Immature natural killer cell (primary cell): ENCODE measurements around the gene OTOS. TPM values are rescaled to one million over a fixed set of nuclear protein-coding genes. Genes with fewer than 3 reads are reported as not detected.
A peak's percentile ranks its signal among the peaks of the same experiment; 100 is the strongest.

Source experiments
- DNase-seq, 3 donors: peaks; one replicate each; pipeline ENCODE4 v3.0.0; 2022; ENCODE audit warnings: mixed read lengths in 1 of 3
- H3K27ac Mint-ChIP-seq, 6 donors: one replicate each; pipeline ENCODE4 v1.8.0; 2020; ENCODE audit warnings: mixed read lengths in 6 of 6, mild to moderate bottlenecking in 5 of 6, inconsistent platforms in 4 of 6, moderate library complexity in 3 of 6
- H3K27me3 Mint-ChIP-seq, 3 donors: one replicate each; pipeline ENCODE4 v1.8.0; 2020 to 2021; ENCODE audit warnings: low read depth in 3 of 3, mild to moderate bottlenecking in 3 of 3, mixed read lengths in 3 of 3, moderate library complexity in 3 of 3, inconsistent platforms in 1 of 3
- H3K36me3 Mint-ChIP-seq, 3 donors: one replicate each; pipeline ENCODE4 v1.8.0; 2020; ENCODE audit warnings: mixed read lengths in 3 of 3, inconsistent platforms in 2 of 3, mild to moderate bottlenecking in 2 of 3
- H3K4me1 Mint-ChIP-seq, 2 donors: one replicate each; pipeline ENCODE4 v1.8.0; 2020; ENCODE audit warnings: inconsistent platforms in 2 of 2, mild to moderate bottlenecking in 2 of 2, mixed read lengths in 2 of 2, moderate library complexity in 1 of 2
- H3K4me3 Mint-ChIP-seq, 5 donors: one replicate each; pipeline ENCODE4 v1.8.0; 2020; ENCODE audit warnings: mild to moderate bottlenecking in 5 of 5, mixed read lengths in 5 of 5, inconsistent platforms in 3 of 5, moderate library complexity in 3 of 5
- H3K9me3 Mint-ChIP-seq, 6 donors: one replicate each; pipeline ENCODE4 v1.8.0; 2020; ENCODE audit warnings: mild to moderate bottlenecking in 6 of 6, mixed read lengths in 6 of 6, inconsistent platforms in 4 of 6, moderate library complexity in 3 of 6
- polyA plus RNA-seq, 3 donors: library from polyadenylated mRNA; unstranded; fragments of 300-500 nt; fragmentation: Illumina TruSeq; gene quantifications; one replicate each; pipeline ENCODE4 v1.2.3, GENCODE V29; 2021

The OTOS gene
- polyA plus RNA-seq, 3 donors from 2014 or later, result not detected

DNA sequence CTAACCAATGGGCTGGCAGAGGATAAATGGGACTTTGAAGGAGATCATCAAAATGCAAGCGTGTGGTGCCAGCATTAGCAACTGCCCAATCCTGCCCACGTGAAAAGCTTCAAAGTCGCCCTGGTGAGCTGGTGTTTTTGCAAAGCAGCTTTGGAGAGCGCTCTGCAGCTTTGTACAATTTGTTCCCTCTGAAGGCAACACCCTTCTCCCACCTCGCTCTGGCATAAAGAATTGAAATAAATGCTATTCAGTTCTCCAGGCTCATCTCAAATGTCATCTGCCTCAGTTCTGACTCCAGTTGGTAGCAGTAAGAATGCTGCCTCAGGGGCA lies 7.8 kb downstream of the OTOS start:
- H3K4me3 Mint-ChIP-seq, result no peak overlapping the region
- H3K36me3 Mint-ChIP-seq, result peaks cover 3 to 21% (median 7%) of the 10 kb centered on the region in 3 donors
- H3K9me3 Mint-ChIP-seq, result no peaks in the 10 kb centered on the region
- H3K4me1 Mint-ChIP-seq, result peaks cover 24 to 34% of the 10 kb centered on the region in 2 donors
- H3K27me3 Mint-ChIP-seq, result peaks cover 3 to 4% (median 3%) of the 10 kb centered on the region in 3 donors
- peak overlapping the region in 1 of 6 donors; percentile 12 for H3K27ac Mint-ChIP-seq
- no peak for DNase-seq

DNA sequence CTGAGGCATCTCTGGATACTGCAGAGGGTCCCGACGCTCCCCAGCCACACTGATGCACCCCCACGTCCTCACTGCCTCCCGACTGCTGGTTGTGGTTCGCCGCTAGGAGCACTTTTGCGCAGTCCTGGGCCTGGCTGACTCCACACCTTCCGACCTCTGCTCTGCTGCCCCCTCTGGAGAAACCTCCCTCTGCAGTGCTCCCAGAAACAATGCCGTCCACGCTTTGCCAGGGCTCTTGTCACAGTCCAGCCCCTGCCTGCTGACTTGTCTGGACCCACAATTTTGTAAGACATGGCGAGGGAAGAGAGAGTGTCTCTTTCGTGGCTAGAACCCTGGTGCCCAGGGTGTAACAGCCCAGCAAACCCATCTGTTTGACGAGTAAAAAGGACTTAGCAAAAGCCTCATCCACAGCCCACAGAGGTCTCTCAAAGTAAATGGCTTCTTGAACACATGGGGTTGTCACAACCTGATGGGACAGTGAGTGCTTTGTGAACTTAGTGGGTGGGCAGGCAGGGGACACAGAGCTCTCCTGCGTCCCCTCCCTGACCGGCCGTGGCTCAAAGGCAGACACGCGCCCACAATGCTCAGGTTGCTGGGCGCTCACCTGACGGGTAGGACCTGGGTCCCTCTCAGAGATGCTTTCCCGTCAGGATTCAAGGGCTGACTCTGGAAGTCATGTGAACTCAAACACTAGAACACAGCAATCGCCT lies 8.4 kb downstream of the OTOS start:
- peaks cover 24 to 31% of the 10 kb centered on the region in 2 donors for H3K4me1 Mint-ChIP-seq
- no peak overlapping the region for H3K27ac Mint-ChIP-seq
- peaks cover 3 to 4% (median 3%) of the 10 kb centered on the region in 3 donors for H3K27me3 Mint-ChIP-seq
- H3K4me3 Mint-ChIP-seq, result no peak overlapping the region
- H3K36me3 Mint-ChIP-seq, result peaks cover 3 to 21% (median 7%) of the 10 kb centered on the region in 3 donors
- no peak for DNase-seq
- H3K9me3 Mint-ChIP-seq, result no peaks in the 10 kb centered on the region

DNA sequence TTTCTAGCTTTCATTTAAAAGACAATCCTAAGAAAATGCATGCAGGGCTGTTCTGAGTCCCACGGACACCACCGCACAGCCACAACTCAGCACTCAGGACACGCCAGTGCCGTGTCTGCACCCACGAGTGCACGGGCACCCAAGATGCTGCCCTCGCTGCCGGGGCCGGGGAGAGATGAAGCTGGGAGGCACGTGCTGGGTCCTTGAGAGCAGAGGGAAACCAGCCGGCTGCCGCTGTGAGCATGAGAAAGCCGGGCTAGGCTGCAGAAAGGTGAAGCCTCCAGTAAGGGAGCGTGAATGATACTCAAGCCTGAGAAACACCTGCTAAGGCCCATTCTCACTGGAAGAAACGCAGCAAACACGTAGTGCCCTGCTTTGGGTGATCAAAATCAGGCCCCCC lies 9.2 kb downstream of the OTOS start:
- Mint-ChIP-seq H3K27ac (no peak overlapping the region), H3K36me3 (peaks cover 3 to 26% (median 11%) of the 10 kb centered on the region in 3 donors), H3K4me1 (peaks cover 21 to 28% of the 10 kb centered on the region in 2 donors), H3K4me3 (no peak overlapping the region), H3K9me3 (no peaks in the 10 kb centered on the region), H3K27me3 (peaks cover 3 to 4% (median 3%) of the 10 kb centered on the region in 3 donors)
- no peak for DNase-seq

DNA sequence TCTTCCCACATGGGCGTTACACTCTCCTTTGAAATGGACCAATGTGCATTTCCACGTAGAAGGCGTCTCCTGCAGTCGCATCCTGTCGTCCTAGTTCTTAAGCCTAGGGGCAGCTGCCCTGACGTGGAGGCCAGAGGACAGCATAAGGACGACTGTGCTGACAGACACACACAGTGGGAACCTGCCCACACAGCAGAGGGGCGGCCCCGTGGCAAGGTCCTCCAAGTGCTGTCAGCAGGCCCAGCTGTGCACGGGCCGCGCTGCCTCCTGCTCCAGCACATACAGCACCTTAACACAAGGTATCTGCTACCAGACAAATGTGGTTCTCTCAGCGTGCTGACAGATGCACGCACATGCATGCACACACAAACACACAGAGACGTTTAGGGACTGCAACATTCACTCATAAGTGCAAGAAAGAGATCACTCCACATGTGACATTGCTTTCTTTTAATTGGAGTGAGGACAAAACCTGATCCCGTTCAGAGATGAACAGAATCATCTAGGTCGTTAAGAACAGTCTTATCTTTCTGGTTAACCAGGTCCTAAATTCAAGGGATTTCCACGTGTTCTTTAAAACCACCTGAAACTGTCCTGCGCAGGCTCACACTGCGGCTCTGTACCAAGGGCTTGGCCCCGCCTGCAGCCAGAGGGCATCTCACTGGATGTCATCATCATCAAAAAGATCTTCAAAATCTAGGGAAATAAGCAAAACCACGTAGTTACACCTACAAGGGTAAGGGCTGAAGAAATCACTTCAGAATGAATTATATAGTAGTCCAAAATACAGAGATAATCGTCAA lies 9.9 kb downstream of the OTOS start:
- no peak for DNase-seq
- H3K4me3 Mint-ChIP-seq, result no peak overlapping the region
- H3K9me3 Mint-ChIP-seq, result no peaks in the 10 kb centered on the region
- peaks cover 19 to 25% of the 10 kb centered on the region in 2 donors for H3K4me1 Mint-ChIP-seq
- peaks cover 6 to 29% (median 14%) of the 10 kb centered on the region in 3 donors for H3K36me3 Mint-ChIP-seq
- H3K27me3 Mint-ChIP-seq, result peaks cover 3% of the 10 kb centered on the region in 3 donors
- H3K27ac Mint-ChIP-seq, result no peak overlapping the region

DNA sequence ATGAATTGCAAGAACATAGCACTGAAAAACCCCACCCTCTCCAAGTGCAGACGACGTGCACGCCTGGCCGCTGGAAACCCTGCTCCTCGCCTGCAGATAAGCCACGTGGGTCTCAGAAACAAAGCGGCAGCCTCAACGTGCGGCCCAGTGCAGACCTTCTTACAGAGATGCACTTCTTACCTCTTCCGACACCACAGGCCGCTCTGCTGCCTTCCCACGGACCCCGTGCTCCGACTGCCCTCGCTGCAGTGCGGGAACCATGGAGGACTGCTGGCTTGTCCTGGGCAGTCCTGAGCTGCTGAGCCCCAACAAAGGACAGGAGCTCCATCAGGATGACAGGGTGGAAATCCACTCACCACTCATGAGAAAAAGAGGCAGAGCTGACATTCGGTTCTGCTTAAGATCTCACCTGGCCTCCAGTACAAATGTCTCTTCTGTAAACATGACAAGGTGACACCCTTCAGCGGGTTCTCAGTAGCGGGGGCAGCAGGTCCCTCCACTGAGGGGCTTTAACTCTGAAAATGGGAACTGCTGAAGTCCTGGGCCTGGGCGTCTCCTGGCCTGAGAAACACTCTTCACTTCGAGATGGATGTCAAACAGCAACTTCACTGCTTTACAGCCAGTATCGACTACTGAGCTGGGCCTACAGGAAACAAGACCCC lies 10.6 kb downstream of the OTOS start:
- Mint-ChIP-seq H3K36me3 (peaks cover 9 to 32% (median 17%) of the 10 kb centered on the region in 3 donors), H3K9me3 (no peaks in the 10 kb centered on the region), H3K27ac (no peak overlapping the region), H3K4me1 (peaks cover 12 to 18% of the 10 kb centered on the region in 2 donors), H3K27me3 (peaks cover 0 to 1% (median 1%) of the 10 kb centered on the region in 3 donors), H3K4me3 (no peak overlapping the region)
- no peak for DNase-seq

- Mint-ChIP-seq H3K4me3 (no peak overlapping the region), H3K4me1 (peaks cover 6 to 12% of the 10 kb centered on the region in 2 donors), H3K27ac (no peak overlapping the region), H3K9me3 (no peaks in the 10 kb centered on the region), H3K27me3 (peaks cover 0 to 1% (median 0%) of the 10 kb centered on the region in 3 donors), H3K36me3 (peaks cover 9 to 32% (median 17%) of the 10 kb centered on the region in 3 donors)
- DNase-seq, result no peak
Measured at GRCh38 chr2:240129311-240129710, 11.1 kb downstream of the OTOS start.

DNA sequence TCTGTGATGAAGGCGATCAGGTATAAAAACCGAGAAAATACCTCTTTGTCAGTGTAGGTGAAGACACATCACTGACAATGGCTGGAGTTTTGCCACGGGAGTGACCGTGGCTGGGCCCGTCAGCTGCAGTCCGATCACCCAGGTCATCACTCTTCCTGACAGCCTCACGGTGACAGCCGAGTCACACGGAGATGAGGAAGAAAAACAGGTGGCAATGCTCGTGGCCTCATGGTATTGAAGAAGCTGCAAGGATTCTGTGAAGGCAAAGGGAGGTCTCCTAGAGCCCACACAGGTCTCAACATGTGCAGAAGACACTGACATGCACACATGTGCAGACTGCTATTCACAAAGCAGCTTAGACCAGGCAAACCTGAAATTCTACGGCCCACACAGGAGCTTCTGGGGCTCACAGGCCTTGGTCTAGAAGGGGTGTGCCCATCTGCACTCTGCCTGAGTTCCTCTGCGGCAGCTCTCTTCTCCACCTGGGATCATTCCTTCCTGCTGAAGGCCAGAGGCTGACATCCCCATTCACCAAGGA lies 11.8 kb downstream of the OTOS start:
- Mint-ChIP-seq H3K4me1 (peaks cover 4 to 6% of the 10 kb centered on the region in 2 donors), H3K36me3 (peaks cover 9 to 28% (median 17%) of the 10 kb centered on the region in 3 donors), H3K27me3 (peaks cover 0 to 1% (median 0%) of the 10 kb centered on the region in 3 donors), H3K27ac (no peak overlapping the region), H3K9me3 (no peaks in the 10 kb centered on the region), H3K4me3 (no peak overlapping the region)
- DNase-seq, result no peak

GRCh38 chr2:240127911-240128607 lies 12.4 kb downstream of the OTOS start:
- Mint-ChIP-seq H3K4me3 (no peak overlapping the region), H3K9me3 (no peaks in the 10 kb centered on the region)

DNA sequence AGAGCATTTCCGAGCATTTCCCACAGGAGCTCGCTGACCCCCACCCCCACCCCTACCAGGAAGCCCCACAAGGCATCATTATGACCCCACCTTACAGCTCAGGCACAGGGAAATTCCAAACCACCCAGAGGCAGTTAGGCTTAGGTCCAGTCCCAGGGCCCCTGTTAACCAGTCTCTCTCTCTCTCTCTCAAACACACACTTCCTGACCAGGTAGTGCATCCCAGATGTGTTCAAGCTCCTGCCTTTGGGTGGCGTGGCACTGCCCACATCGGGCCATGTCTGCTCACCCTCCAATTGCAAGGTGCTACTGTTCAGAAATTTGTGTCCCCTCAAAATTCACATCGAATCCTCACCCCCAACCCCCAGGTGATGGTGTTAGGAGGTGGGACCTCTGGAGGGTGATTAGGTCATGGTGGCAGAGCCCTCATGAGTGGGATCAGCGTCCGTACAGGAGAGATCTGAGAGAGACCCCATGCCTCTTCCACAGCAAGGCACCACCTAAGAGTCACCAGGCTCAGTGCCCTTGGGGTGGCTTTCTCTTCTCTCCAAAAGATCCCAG lies 13.2 kb downstream of the OTOS start:
- peaks cover 0 to 1% (median 0%) of the 10 kb centered on the region in 3 donors for H3K27me3 Mint-ChIP-seq
- no peaks in the 10 kb centered on the region for H3K9me3 Mint-ChIP-seq
- no peak for DNase-seq
- no peaks in the 10 kb centered on the region for H3K4me1 Mint-ChIP-seq
- peaks cover 9 to 28% (median 11%) of the 10 kb centered on the region in 3 donors for H3K36me3 Mint-ChIP-seq
- no peak overlapping the region for H3K4me3 Mint-ChIP-seq
- H3K27ac Mint-ChIP-seq, result no peak overlapping the region

More at GRCh38 chr2:240127911-240128607, 12.4 kb downstream of the OTOS start:
- peaks cover 9 to 28% (median 14%) of the 10 kb centered on the region in 3 donors for H3K36me3 Mint-ChIP-seq
- DNase-seq, result no peak
- peaks cover 0 to 1% (median 0%) of the 10 kb centered on the region in 3 donors for H3K27me3 Mint-ChIP-seq
- peaks cover under 1 to 1% of the 10 kb centered on the region in 2 donors for H3K4me1 Mint-ChIP-seq
- no peak overlapping the region for H3K27ac Mint-ChIP-seq

DNA sequence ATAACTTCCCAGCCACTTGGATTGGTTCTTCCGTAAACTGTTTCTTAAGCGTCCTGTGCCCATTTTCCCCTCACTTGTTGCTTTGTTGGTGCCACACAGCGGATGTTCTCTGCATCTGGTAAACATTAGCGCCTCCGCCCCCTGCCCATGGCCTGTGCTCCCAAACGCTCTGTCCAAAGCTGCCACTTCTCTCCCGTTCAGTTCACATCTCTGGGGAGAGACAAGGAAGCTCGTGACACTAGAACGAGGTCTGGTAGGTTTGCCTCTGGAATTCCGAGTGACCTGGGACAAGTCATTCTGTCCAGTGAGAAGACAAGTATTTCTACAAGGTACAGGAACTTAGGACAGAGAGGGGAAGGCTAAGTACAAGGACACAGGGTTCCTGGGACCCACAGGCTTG lies 13.7 kb downstream of the OTOS start:
- no peaks in the 10 kb centered on the region for H3K9me3 Mint-ChIP-seq
- no peaks in the 10 kb centered on the region for H3K4me1 Mint-ChIP-seq
- no peak overlapping the region for H3K4me3 Mint-ChIP-seq
- no peak for DNase-seq
- H3K27me3 Mint-ChIP-seq, result peaks cover 0 to 1% (median 0%) of the 10 kb centered on the region in 3 donors
- peaks cover 9 to 24% (median 11%) of the 10 kb centered on the region in 3 donors for H3K36me3 Mint-ChIP-seq
- H3K27ac Mint-ChIP-seq, result no peak overlapping the region

DNA sequence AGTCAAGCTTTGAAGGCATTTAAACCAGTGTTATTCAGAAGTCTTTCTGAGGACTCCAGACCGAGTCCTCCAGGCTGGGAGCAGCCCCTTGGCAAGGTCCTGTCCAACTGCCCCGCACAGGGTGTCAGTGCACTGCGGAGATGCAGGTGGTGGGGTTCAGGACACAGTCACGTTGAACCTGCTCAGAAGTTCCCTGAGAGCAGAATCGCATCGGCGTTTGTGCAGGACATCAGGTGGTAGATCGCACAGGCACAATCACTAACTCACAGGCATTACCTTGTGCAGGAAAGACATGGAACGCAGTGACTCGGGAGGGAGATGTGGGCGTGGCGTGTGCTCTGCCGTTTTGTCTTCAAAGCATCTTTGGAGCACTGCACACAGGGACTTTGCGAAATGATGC lies 14.7 kb downstream of the OTOS start:
- peaks cover 9 to 17% (median 11%) of the 10 kb centered on the region in 3 donors for H3K36me3 Mint-ChIP-seq
- H3K27ac Mint-ChIP-seq, result no peak overlapping the region
- H3K4me3 Mint-ChIP-seq, result no peak overlapping the region
- no peaks in the 10 kb centered on the region for H3K9me3 Mint-ChIP-seq
- no peaks in the 10 kb centered on the region for H3K4me1 Mint-ChIP-seq
- peaks cover 0 to 1% (median 0%) of the 10 kb centered on the region in 3 donors for H3K27me3 Mint-ChIP-seq
- no peak for DNase-seq

- Mint-ChIP-seq H3K27me3 (peaks cover 0 to 3% (median 1%) of the 10 kb centered on the region in 3 donors), H3K27ac (no peak overlapping the region), H3K36me3 (peaks cover 9 to 13% (median 11%) of the 10 kb centered on the region in 3 donors), H3K4me3 (no peak overlapping the region), H3K4me1 (no peaks in the 10 kb centered on the region), H3K9me3 (no peaks in the 10 kb centered on the region)
- DNase-seq, result no peak
Measured at GRCh38 chr2:240124651-240125030, 15.8 kb downstream of the OTOS start.
